Pulmonary artery endothelial cell (primary cell): ENCODE data around the gene GPANK1. TPM values are rescaled to one million over a fixed set of nuclear protein-coding genes. Genes with fewer than 3 reads are reported as not detected.

ENCODE experiments used
- DNase-seq: peaks from one replicate; pipeline ENCODE4 v3.0.0-alpha.2; 2011; ENCODE audit warnings: low read depth, low spot score
- total RNA-seq: library from RNA; depleted of rRNA; stranded (reverse); fragments of >200 nt; gene quantifications from 2 replicates; pipeline ENCODE4 v1.2.3, GENCODE V29; 2014

Gene GPANK1
- total RNA-seq, 1 donor from 2014 or later, result 12.5 TPM

DNA sequence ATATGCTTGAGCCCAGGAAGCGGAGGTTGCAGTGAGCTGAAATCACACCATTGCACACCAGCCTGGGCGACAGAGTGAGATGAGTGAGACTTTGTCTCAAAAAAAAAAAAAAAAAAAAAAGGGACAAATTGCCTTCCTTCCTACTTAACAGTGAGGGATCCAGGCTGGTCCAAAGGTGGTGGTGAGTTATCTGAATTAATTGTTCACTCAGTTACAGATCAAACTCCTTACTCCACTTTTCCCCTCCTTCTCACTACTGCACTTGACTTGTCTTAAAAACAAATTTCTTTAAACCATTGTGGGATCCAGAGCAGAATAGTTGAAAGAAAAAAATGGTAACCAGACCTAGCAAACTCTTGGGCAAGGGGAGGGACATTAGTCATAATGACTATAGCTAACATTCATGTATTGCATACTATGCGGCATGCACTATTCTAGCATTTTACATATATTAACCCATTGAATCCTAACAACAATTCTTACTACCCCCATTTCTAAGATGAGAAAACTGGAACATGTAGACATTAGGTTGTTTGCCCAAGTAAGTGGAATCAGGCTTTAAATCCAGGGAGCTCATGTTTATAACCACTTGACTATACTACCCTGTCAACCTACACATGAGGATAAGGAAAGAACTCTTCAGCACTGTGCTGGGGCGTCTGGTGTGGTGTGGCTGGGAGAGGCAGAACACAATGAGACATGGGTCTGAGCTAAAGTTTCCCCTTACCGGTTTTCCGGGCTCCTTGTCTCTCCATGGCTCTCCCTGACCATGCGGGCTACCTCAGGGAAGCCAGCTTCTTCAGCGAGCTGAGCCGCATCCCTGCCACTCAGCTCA lies 1.5 kb downstream of the GPANK1 start:
- DNase-seq, result no peak

DNA sequence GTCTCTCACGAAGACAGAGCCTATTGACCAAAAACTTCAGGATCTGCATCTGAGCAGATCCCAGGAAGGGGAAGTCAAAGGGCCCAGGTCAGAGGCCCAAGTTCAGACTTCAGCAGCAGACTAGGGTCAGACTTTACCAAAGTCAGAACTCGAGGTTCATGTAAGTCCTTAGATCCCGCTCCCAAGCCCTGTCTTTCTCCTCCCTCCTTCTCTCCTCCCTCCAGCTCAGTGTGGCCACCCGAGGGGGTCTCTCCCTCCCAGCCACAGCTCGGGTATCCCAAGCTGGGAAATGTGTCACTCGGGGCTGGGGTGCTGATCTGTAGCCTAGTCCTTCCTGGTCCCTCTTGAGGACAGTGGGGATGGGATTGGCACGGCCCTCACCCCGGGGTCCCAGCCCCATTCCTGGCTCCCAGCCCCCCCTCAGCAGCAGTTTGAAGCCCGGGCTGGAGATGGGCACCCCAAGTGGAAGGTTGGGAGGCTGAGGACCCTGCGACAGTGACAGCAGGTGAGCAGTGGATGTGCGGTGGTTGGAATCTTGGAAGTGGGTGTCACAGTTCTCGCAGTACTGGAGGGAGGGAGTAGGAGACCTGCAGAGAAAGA lies 2.6 kb downstream of the GPANK1 start:
- no peak for DNase-seq

DNA sequence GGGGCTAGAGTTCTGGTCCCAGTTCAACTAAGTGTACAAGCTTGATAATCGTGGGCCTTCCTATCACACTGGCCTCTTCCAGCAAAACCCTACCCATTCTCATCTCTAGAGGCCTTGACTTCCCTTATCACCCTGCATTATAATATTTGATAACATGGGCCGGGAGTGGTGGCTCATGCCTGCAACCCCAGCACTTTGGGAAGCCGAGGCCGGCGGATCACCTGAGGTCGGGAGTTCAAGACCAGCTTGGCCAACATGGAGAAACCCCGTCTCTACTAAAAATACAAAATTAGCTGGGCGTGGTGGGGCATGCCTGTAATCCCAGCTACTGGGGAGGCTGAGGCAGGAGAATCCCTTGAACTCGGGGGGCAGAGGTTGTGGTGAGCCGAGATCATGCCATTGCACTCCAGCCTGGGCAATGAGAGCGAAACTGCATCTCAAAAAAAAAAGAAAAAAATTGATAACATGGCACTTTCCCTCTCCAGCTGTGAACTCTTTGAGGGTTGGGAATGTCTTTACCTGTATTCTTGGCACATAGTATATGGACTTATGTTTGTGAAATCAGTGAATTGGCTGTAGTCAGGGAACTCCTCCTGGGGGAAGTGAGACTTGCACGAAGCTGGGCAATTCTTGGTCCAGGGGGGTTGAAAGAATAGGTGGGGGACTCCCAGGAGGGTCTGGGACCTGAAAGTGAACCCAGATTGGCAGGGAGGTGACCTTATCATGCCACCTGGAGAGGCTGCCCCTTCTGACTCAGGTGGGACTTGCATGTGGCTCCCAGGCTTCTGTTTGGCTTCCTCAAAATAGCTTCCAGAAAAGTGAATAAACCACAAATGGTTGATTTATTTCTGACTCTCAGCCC lies 3.3 kb downstream of the GPANK1 start:
- DNase-seq, result no peak

DNA sequence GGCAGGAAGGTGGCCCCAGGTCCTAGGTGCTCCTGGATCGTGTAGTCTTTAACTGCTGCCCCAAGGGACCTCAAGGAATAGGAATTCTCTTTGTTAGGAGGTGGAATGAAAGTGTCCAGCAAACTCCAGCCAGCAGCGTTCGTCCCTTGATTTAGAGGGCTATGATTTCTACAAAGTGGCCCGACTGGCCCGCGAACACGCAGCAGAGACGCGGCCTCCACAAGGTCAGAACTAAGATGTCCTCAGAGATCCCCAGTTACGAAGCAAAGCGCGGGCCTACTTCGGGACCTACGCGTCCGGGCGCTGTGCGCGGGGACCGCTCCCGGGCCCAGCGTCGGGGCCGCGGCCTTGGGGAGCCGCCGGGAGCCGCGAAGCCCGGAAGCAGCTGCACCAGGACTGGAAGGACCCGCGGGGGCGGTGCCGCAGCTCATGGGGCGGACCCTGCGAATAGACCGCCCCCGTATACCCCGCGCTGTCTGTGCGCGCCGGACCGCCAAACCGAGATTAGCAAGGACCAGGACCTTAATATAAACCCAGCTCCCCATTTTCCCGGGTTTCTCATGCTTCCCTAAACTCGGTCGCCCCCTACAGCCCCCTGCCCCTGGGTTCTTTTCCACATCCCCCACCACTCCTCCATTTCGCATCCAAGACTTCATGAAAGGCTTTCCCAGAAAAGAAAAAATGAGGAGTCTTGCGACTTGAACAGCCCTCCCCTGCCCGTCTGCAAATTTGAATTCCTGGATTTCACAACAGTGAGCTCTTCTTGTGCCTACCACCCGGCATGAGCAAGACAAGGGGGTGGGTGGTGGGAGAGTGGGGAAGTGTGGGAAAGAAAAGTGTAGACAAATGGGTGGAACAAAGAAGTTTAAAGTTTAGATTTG lies 4.2 kb downstream of the GPANK1 start, which contains the start of gene C6orf47:
TSS of gene C6orf47 (minus strand) at position 398 of the 881 bp plus-strand sequence. CDS start 831 bp downstream, outside the sequence.
- DNase-seq, result peak; percentile 47

DNA sequence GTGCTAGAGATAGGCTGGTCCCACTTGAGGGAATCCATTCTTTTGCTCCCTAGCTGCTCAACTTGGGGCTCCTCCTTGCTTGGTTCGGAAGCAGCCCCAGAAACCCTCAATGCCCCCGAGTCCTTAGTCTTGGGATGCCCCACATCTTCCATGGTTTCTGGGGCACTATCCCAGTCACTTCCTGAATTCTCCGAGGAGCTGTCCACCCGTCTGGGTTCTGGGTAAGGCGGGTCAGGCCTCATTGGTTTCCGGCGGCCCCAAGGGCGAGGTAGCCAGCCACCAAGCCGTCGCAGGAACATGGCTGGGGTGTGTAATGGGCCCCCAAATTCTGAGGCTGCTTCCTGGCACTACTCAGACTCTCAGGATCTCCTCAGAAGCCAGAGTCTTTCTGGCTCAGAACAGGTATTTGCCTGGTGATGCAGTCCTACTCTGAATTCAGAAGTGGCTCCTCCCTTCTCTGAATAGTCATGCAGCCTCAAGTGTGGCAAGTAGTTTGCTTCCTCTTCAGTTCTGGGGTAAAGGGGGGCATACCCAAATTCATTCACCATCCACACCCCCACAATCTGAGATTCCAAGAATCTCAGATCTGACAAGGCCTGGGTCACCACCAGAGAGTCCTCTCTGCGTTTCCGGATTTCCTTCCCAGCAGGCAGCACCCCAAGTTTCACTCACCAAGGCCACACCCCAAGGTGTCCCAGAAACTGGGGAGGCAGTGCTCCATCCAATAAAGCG lies 5.0 kb downstream of the GPANK1 start:
- DNase-seq, result no peak

DNA sequence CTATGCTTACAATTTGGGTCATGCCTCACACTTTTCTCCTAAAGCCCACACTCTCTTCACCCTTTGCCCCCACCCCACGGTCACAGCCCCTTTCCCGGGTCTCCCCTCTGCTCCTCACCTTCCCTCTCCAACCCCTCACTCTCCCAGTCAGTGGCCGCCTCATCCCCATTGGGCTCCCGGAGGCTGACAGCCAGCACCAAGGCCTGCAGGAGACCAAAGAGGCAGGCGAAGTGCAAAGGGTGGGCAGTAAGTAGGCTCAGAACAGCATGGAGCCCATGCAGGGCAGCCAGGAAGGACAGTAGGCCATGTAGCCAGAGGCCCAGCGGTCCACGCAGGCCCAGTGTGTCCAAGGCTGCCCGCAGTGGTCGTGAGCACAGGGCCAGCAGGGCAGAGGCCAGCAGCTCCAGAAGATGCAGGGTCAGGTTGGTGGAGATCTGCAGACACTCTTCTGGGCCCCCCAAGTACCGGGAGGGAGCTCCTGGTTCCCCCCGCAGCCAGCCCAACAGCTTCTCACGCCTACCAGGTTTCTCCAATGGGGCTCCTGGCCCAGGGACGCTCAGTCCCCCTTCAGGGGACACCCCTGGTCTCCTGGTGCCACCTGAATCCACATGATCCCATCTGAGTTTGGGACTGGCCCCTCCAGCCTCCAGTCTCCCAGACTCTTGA lies 5.7 kb downstream of the GPANK1 start:
- no peak for DNase-seq

DNA sequence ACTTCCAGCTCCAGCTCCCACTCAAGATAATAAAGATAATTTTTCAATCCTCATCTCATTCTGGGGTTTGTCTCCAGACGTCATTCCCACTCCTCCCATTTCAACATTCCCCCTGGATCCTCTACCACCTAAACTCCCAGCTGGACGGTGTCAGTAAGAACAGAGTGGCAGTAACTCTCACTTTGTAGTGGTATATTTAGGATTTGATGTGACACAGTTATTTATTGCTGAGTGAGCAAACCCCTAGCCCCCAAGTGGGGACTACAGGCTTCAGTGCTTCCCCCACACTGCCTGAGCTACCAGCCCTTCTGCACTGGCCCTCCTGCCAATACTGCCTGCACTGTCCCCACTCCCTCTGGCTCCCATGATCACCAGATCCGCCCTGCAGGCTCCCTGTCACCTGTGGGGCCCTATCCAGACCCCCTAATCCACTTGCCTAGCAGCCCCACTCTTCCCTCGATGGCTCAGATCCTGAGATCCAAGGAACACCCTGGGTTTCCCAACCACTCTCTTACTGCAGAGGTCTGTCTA lies 6.6 kb downstream of the GPANK1 start:
- DNase-seq, result no peak

DNA sequence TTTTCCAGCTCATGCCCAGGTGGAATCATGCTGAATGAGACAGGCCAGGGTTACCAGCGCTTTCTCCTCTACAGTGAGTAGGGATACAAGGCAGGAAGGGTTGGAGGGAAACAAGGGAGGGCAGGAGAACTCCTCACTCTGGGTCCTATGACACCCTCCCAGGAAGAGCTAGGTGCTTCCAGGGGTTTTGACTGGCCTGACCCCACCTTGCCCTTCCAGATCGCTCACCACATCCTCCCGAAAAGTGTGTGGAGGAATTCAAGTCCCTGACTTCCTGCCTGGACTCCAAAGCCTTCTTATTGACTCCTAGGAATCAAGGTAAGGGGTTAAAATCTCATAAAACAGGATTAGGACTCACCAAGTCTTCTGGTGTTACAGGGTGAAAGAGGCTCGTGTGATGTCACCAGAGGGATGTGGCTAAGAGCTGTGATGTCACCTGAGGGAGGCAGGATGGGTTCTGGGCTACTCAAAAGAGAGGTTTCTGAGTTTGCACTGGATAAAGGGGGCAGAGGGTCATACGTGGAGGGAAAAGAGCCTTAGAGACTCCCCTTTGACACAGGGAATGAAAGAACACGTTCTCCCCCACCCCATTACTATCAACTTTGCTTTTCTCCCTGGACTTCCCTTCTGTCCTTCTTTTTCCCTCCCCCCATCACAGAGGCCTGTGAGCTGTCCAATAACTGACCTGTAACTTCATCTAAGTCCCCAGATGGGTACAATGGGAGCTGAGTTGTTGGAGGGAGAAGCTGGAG lies 7.2 kb downstream of the GPANK1 start:
- DNase-seq, result no peak

DNA sequence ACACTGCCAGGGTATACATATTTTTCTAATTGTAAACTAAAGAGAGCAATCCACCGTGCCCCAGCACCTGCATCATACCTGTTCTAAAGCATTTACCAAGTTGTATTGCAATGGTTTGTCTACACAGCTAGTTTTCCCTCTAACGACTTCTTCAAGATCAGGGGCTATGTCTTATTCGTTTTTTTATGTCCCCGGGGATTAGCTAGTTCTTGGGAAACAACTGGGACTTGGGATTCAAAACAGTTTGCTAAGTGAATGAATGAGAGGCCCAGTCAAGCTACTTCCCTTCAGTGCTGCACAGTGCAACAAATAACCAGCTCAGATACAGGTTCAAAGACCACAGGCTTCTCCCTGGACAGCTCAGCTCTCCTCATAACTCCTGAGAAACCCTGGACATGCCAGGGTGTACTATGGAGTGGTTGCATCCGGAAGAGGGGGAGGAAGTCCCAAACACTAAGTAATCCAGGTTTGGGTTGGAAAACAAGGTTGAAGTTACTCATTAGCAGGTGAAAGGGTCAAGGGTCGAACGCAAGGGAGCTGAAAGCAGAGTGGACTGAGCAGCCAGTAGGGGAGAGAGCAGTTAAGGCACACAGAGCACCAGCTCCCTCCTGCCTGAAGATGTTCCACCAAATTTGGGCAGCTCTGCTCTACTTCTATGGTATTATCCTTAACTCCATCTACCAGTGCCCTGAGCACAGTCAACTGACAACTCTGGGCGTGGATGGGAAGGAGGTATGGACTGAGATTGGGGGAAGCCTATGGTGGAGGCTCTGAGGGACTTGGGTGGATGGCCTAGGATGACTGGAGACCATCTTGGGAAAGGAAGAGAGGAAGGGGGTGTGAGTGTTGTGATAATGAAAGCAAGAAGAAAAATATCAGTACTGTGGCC lies 9.2 kb downstream of the GPANK1 start, which contains the start of gene APOM:
TSS of gene APOM (plus strand) at position 546 of the 889 bp plus-strand sequence. CDS start at position 619, 73 bp downstream.
- DNase-seq, result no peak

DNA sequence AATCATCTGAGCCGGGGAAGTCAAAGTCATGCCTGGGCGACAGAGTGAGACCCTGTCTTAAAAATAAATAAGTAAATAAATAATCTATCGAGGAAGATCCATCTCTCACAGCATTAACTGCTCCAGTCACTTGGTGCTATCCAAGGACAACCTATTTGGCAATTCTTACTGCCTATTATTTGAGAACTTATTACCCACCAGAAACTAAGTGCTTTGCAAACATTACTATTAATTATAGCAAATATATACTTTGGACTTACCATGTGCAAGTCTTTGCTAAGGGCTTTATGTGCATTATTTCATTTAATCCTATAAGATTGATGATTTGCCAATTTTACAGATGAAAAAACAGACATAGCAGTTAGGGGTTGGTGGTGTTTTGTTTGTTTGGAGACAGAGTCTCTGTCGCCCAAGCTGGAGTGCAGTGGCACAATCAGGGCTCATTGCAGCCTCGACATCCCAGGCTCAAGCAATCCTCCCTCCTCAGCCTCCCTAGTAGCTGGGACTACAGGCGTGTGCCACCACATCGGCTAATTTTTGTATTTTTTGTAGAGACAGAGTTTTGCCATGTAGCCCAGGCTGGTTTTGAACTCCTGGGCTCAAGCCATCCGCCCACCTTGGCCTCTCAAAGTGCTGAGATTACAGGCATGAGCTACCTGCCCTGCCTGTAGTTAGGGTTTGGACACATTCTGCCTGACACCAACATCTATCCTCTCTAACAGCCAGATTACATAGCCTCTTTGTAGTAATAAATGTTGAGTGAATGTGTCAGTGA lies 10.0 kb downstream of the GPANK1 start:
- no peak for DNase-seq

DNA sequence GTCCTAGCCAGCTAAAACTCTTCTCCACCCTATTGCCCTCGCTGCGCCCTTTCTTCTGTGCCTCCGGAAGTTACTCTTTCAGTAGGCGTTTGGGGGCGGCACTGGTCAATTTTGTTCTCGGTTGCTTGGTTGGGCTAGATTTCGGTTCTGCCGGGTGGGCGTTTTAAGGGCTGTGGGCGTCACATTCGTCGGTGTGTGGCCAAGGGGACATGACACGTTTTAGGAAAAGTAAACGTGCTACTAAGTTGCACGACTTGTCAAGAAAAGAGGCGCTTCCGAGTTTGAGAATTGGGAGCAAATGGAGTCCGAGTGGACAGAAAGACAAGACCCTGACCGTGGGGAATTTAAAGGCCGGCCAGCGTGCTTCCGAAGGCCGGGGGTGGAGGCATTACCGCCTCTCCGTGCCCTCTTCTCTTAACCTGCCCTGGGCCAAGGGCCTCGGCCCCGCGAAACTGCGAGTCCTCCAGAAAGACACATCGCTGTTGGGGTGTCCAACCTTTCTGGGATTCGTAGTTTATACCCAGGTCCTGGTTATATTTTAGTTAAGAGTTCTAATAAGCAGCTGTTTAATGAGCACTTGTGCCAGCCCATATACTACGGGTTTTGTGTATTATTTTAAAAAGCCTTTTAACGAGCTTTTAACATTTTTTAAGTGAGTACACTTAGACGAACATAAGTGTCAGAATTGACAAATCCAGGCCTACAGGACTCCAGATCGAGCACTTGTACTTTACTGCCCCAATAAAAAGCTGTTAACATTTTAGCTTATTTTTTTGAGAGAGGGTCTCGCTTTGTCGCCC lies 11.7 kb downstream of the GPANK1 start:
- no peak for DNase-seq

DNA sequence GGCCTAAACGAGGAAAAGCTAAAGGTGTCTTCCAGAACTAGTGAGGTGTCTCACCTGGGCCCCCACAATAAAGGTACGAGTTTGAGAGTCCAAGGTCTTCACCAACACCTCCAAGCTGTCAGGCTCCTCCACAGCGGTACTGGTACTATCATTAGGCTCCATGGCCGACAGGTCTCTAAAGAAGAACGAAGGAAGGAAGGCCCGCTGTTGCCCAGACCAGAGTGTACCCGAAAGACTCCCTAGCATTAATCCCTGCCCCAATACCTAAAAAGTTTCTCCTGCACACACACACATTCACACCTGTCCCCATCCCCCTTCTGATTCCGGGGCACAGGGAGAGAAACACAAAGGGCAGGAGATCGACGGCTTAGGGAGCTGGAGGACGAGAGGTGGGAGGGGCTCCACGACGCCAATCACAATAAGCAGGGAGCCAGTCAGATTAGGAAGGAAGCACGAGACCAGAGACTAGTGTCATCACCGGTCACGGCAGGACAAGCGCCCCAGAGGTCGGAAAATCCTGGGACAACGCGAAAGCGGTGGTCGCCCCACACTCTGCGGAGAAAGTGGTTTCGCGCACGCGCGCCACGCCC lies 13.1 kb downstream of the GPANK1 start:
- DNase-seq, result peak; percentile 55

DNA sequence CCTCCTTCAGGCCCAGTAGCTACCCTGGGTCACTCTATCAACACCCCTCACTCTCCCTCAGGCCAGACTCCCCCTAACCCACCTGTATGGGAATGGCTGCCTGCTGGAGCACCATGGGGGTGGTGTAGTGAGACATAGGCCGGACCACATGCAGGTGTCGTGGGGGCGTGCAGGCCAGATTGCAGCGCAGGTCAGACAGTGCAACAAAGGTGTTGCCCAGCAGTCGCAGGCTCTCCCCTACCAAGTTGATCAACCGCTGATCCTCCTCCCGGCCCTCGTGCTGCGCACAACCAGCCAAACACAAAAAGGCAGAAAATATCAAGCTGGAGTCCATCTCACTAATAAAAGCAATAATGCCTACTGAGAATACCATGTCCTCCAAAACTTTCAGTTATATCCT lies 19.5 kb downstream of the GPANK1 start:
- no peak for DNase-seq

DNA sequence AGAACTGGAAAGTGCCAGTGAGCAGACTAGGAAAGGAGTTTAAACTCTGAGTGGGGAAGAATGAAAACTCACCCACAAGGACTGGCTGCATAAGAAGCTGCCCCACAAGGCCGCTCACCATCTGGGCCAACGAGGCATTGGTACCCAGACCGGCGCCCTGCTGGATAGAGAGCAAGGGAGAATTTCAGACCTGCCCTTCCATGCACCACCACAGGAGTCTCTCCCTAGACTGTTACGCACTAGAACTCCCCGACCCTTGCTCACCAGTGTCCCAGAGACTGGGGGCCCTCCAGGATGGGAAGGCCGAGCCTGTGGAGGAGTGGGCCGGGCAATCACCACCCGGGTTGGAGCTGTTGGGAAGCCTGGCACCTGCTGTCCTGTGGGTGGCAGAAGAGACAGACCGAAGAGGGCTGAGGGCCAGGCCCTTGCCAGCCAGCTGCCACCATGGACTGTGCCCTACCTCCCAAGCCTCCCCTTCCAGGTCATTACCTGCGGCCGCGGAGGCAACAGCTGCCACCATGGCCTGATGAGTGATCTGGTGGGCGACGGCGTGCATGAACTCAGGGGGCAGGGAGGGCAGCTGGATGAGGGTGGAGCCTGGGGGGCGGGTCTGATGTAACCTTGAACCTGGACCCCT lies 20.9 kb downstream of the GPANK1 start:
- no peak for DNase-seq
